ENCODE data around the gene C4BPA.

Gene C4BPA

DNA sequence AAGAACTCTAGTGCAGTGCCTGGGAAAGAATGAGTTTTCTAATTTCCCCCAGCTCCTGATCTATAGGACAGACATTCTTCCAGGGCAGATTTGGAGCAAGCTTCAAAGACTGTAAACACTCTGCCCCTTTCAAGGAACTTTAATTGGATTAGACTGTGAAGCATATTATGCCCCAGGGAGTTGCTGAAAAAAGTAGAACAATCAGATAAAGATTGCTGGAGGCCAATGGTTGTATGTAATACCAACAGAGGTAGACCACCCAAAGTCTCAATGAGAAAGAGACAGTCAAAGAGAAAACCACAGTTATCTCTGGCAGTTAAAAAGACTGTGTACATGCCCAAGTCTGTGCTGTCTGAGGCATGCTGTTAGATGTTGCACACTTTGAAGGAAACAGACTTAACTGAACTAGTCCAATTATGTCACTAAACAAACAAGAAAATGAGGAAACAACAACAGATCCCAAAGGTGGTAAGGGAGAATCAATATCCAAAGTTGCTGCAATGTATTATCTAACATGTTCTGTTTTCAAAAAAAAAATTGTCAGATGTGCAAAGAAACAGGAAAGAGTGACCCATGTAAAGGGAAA lies 24.4 kb downstream of the C4BPA start:
- DNase-seq: no peak

DNA sequence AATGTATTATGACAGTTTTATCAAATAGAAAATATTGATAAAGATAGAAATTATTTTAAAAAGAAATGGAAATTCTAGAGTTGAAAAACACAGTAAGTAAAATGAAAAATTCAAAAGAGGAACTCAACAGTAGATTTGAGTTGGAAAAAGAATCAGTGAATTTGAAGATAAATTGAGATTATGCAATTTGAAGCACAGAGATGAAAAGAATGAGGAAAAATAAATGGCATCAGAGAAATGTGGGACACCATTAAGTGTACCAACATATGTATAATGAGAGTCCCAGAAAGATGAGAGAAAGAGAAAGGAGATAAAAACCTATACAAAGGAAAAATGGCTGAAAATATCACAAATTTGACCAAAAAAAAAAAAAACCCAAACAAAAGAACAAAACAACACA lies 25.0 kb downstream of the C4BPA start:
- no peak for DNase-seq

DNA sequence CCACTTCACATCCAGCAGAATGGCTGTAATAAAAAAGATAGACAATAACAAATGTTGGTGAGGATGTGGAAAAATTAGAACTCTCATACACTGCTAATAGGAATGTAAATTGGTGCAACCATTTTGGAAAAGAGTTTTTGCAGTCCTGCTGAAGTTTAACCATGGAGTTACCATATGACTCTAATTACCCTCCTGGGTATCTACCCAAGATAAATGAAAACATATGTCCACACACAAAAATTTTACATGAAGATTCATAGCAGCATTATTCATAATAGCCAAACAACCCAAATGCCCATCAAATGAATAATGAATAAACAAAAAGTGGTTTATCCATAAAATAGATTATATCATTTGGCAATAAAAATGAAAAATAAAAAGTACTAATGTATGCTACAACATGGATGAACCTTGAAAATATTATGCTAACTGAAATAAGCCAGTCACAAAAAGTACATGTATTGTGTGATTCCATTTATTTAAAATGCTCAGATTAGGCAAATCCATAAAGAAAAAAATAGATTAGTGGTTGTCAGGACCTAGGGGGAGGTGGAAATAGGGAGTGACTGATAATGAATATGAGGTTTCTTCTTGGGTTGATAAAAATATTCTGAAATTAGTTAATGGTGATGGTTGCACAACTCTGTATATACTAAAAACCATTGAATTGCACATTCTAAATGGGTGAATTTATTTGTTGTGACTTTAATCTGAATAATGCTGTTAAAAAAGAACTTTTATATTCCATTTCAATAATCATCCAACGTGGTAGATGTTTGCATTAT lies 26.4 kb downstream of the C4BPA start:
- DNase-seq: no peak

DNA sequence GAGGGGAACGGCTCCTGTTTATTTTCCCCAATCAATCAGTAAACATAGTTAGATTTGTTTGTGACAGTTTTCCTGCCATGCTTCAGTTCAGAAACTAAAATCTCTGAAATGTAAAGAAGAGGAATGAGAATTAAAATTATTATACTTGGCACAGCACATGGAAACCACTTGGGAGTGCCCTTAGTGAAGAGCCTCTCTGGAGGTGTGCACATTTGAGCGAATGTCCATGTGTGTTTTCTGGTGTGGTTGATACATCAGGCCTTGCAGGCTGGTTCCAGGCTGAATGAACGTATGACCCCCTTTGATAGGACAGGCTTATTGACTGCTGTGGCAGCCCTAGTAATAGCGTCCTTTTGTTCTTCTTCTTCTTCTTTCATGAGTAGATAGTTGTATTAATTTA lies 27.1 kb downstream of the C4BPA start:
- DNase-seq: no peak

DNA sequence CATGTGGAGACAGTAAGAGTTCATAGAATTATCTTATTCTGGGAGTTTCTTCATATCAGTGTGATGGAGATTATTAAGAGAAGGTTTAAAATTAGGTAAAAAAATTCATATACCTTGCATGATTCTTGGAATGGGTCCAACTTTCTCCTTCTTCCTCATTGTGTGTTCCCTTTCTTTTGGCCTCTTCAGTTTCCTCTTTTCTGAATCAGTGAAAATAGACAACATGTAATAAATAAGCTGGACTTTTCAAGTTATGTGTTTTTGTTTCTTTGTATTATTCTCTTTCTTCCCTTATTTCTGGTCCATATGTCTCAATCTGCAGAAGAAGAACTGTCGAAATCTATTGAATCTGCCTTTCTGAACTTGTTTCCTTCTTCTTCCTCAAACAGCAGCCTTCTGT lies 30.5 kb downstream of the C4BPA start:
- no peak for DNase-seq

DNA sequence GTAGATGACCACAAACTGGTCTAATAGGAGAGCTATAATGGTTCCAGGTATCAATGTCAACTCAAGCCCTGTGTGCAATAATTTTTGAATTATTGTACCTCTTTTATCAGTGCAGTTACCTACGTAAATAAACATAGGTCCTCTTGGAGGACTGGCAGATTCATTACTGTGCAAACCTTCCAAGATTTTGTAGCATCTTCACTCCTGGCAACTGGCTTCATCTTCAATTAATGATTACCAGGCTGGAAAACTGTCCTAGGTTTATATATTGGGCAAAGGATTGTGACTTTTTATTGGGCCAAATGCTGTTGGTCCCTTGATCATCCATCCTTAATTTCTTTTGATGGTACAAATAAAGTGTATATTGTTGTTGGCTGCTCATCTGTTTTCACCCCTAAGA lies 35.6 kb downstream of the C4BPA start:
- DNase-seq: no peak

DNA sequence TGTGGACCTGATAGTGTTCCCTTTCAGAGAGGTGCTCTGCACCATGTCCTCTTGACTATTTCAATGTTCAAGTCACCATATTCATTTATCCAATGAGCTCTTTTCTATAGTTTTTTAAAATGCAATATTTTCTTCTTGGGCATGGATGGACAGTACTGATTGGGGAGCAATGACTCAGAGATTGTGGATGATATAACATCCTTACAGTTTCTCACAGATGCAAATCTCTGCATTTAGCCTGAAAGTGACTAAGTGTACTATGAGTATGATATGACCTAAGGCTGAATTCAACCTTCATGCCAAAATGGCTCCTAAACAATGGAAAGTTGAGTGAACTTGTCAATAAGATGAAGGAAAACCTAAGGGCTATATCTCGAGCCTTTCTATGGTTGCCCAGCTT lies 36.5 kb downstream of the C4BPA start:
- no peak for DNase-seq

DNA sequence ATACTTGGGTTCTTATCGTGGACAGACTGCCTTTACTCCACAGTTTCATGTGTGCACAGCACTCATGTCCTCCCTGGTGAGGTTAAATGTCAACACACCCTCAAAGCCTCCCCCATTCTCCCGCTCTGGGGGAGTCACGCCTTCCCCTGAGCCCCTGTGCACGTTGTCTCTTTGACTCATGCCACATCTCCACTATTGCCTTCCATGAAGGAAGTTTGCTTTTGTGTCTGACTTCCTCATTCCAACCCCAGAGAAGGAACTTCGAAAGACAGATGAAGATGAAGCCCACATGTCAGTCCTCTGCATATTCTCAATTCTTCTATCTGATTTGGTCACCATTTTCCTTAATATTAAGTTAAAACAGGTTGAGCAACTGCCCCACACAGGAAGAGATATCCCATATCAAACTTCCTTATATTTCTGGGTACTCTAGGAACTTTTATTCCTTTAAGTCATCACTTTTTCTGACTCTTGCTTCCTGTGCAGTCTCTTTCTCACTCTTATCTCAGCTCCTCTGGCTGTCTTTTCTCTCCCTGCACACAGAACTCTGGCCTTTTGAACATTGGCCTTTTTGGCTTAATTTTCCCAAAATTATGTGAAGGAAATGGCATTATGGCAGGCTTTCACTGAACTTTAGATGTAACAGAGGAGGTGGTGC lies 41.5 kb downstream of the C4BPA start:
- no peak for DNase-seq

DNA sequence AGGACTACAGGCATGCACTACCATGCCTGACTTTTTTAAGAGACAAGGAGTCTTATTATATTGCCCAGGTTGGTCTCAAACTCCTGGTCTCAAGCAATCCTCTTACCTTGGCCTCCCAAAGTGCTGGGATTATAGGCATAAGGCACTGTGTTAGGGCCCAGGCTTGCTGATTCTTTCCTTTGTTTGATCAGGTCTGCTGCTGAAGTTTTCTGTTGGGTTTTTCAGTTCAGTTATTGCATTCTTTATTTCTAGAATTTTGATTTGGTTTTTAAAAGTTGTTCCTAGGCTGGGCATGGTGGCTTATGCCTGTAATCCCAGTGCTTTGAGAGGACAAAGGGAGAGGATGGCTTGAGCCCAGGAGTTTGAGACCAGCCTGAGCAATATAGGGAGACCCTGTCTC lies 47.9 kb downstream of the C4BPA start:
- DNase-seq: no peak

DNA sequence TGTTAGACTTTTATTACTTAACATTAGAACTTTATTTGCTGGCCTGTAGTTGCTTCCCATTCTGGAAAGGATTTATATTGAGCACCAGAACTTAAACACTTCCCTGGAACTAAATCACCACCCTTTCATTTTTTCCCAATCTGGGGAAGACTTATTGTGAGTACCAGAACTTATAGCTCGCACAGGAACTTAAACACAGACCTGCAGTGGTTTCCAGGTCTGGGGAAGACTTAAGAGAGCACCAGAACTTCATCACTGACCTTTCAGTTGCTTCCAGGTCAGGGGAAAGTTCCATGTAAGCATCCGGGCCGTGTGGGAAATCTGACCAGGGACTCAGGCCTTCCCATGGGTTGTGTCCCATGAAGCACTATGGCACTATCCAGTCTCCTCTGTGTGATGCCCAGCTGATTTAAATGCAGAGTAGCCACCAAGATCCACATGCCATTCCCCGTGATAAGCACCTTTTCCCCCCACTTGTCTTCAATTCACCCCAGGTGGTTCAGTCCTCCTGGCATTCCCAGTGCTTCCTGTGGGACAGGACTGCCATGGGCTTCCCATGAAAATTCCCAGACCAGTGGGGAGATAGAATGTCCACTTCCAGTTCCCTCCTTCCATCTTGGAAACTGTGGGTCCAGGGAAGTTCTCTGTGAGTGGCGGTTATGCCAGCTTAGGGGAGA lies 48.9 kb downstream of the C4BPA start:
- peak in 1 of 2 experiments; percentile 24 for DNase-seq

DNA sequence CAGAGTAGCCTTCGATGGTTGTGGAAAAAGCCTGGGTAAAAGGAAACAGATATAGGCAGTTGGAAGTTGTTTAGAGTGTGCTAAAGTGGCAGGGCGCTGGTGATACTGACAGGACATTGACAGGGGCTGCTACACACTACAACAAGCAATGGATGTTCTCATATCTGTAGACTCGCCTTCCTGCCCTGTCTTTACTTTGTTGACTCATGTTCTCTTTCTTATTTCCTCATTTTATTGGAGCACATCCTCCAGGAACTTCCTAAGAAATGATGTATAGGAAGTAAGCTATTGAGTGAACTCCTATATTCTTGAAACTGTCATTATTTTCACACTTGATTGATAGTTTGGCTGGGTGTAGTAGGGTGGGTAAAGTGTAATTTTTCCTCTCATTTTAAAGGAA lies 51.0 kb downstream of the C4BPA start:
- no peak for DNase-seq

DNA sequence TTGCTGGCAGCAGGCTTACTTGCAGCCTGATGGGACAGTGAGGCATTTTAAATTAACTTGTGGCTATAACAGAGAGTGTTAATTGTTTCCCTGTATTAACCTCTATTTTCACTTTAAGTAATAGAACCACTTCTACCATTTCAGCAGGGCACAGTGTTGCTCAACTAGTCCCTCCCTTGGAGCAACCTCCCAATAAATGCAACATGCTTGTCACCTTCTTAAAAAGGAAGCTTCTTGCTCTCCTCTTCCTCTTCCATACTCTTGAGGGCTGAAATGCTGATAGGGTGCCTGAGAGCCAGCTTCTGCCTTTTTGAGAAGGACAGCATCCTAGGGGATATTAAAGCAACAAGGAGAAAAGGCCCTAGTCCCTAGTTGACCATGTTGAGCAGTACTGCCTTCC lies 52.1 kb downstream of the C4BPA start:
- no peak for DNase-seq

DNA sequence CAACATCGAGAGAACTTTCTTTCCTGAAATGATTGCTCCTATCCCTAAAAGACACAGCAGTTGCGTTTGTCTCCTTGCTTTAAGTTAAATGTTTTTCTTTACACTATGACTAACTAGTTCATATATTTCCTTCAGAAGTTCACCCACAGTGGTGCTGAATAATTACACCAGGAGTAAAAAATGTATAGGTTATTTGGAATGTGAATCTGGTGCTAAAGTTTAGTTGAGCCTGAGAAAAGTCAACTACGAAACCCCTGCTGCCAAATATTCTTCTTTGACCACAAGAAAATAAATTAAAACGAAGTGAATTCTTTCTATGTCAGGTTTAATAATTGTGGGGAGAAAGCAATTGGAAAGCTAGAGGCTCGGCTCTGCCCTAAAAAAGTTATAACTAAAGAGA lies 52.8 kb downstream of the C4BPA start:
- no peak for DNase-seq

DNA sequence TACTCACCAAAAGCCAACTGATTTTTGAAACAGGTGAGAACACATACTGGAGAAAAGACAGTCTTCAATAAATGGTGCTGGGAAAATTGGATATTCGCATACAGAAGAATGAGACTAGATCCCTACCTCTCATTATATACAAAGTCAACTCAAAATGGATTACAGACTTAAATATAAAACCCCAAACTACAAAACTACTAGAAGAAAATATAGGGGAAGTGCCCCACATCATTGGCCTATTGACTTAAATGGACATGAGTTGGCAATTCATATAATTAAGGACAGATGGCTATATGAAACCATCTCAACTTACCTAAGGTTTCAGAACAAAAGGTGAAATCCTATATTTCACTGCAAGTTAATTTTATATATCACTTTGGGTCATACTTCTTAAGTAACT lies 60.1 kb downstream of the C4BPA start:
- DNase-seq: no peak

DNA sequence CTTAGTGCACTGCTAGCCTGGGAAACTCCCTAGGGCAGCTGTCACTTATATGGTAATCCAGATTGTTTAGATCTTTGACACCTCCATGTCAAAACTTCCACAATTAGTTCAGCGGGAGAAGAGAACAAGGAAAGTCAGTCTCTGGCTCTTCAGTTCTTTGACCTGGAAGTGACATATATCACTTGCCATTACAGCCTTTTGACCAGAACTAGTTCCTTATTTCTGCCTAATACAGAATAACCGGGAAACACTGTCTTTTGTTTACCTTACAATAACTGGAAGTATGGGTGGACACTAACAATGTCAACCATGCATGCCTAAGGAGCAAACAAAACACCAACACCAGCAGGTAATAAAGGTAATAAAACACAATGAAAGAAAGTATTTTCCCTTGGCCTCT lies 68.3 kb downstream of the C4BPA start:
- DNase-seq: no peak

DNA sequence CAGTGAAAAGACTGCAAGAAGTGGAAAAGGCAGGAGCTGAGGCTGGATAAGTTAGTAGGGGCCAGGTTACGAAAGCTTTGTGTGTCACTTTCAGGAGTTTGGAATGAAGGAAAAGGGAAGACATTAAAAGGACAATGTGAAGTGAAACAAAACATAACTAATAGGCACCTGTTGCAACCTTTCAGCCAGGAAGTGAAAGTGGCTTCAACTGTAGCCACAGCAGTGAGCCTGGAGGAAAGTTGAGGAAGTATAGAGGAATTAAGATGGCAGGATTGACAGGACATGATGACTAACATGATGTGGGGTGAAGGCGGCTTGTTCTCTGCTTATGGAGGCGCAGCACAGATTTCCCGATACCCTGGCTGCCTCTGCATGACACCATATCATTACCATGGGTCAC lies 68.9 kb downstream of the C4BPA start:
- DNase-seq: no peak

DNA sequence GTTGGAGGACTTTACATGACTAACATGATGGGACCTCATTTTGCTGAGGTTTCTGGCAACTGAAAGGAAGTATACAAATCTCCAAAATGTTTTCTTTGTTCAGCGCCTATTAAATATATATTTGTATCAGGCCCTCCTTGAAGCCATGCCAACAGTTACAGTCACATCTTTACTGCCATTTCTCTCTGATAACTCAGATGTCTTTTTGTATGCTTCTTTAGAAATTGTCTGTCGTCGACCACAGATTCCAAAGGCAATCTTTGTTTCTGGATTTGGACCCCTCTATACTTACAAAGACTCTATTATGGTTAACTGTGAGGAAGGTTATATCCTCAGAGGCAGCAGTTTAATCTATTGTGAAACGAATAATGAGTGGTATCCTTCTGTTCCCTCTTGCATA lies 69.4 kb downstream of the C4BPA start:
- DNase-seq: no peak

DNA sequence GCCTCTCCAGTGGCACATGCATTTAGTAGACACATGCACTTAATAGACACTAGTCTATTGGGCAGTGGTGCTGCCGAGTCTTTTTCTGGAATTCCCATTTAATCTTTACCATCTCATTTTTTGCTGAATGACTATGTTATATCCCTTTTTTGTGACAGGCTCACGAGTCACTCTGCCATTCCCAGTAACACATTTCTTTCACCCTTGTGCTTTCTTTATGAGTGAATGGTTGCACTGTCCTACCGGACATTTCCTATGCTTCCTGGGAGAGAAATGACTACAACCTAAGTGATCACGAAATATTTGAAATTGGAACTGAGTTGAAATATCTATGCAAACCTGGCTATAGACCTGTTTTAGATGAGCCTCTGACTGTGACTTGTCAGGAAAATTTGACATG lies 70.9 kb downstream of the C4BPA start:
- DNase-seq: no peak

DNA sequence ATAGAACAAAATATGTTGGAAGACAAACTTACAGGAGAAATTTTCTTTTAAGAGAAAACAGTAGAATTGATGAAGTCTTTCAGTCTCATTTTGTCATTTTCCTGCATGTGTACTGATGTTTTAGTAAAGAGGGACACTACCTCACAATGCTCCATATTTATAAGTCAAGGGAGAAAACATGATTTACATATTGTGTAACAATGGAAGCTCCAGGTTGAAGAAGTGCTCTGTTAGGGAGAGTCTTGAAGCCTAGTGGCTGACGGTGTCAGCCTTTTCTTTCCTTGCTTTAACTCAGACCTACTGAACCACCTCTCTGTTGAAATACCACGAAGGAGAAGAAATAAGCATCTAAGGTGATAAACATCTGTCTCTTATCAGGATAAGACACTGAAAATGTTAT lies 75.0 kb downstream of the C4BPA start:
- no peak for DNase-seq

DNA sequence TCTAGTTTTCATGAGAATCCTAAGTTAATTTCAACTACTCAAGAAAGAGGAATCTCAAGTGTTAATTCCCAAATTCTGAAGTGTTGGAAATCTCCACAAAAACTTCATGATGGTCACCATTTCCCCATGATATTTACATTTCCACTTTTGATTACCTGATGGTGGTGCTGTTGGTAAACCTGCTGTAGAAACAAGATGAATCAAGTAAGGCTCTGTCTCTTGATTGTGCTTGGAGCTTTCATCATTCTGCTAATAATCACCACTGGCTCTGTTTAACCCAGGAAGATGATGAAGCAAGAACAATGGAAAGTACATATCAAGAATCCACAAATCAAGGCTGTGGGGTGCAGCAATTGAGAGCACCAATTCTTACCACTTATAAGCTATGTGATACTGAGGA lies 77.8 kb downstream of the C4BPA start:
- DNase-seq: no peak

DNA sequence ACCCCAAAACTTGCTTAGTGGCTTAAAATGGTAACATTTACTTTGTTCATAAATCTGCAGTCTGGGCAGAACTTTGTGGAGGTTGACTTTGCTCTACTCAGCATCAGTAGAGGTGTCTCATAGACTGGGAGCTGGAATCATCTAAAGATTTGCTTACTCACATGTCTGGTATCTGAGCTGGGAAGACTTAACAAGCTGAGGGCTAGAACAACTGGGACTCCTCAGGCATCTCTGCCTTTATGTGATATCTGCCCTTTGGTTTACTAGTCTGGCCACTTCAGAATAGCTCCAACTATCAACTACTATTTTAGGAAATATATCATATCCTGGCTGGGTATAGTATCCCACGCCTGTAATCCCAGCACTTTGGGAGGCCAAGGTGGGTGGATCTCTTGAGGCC lies 82.5 kb downstream of the C4BPA start:
- no peak for DNase-seq

DNA sequence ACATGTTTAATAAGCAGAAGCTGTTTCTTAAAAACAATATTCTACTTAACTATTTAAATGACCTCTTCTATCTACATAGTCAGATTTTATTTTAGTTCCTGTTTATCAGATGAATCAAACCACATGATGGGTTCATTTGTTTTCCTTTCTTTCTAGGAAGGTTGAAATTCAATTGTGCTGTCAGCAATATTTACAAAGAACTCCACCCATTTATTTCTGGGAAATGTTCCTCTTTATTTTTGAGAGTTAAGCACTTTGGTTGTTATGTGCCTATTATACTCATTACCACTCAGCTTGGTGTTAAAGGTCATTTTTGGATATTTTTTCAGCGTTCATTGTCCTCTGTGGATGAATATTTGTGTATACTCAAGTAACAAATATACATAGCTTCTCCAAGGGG lies 84.9 kb downstream of the C4BPA start:
- DNase-seq: no peak

DNA sequence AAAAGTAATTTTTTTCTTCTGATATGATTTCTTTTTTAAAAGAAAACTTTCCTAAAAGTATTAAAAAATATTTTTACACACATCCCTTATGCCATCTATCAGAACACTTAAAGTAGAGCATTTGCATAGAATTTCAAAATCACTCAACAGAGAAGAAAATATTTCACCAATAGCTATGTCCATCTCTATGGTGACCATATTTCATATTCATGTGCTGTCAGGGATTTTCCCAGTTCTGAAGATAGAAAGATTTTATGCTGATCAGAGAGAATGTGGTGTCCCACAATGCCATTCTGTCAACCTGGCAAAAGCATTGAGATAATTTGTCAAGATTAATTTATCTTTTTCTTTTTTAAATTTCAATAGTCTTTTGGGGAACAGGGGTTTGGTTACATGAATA lies 87.0 kb downstream of the C4BPA start:
- no peak for DNase-seq

DNA sequence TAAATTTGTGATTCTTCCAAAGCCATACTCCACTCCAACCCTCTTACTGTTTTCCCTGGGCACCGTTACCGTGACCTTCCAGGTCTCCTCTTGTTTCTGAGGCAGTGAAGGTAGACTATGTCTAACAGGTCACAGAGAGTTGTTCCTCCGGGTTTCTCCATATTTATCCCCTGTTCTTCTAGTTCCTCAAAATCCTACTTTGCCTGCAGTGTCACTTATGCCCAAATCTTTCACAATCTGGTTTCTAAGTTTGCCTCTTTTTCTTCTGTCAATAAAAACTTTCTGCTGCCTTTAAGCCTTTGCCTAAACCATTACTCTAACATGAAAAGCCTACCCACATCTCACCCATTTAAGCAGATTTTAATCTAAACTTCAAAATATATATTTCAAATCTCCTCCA lies 87.7 kb downstream of the C4BPA start:
- no peak for DNase-seq

Measured in SW 1271 (cell line).